RWPE1 (cell line): ENCODE results near the gene KRT9.

ENCODE experiments used
- CTCF ChIA-PET: fragments of 350-600 bp; sonication (Branson Sonifier 250); formaldehyde crosslinking; extraction: SDS; loops from one replicate; lab custom pipeline; 2021; lab: Yijun Ruan, JAX
- POLR2A ChIA-PET: fragments of 400-600 bp; formaldehyde crosslinking; extraction: SDS; loops from one replicate; lab custom pipeline; 2020; ENCODE audit warnings: antibody characterized with exemption; ENCODE audit not compliant: low non-redundant PET; lab: Yijun Ruan, JAX
- DNase-seq: peaks from one replicate; pipeline ENCODE4 v3.0.0; 2012; ENCODE audit warnings: low spot score
- H3K27ac ChIP-seq: fragments of 450-650 bp; 2 replicates; pipeline ENCODE4 v1.5.1; 2017
- CTCF ChIP-seq: fragments of 450-650 bp; conservative IDR thresholded peaks from 2 replicates; pipeline ENCODE4 v1.5.1; 2017; ENCODE audit warnings: low read depth, mild to moderate bottlenecking

Gene KRT9

GRCh38 chr17:41536741-41537613, 34.9 kb downstream of the KRT9 start:
- ChIA-PET CTCF (interaction anchor here (0.5 to 2.9 kb wide), 4 partner anchors 12 to 111 kb away, joined by 3 to 10 read pairs (median 4); partner anchors contain the start of gene KRT15), POLR2A (interaction anchor here (0.9 kb wide), 1 partner anchor 16 kb away, joined by 4 read pairs; no protein-coding TSS in a partner anchor)
- no peak for DNase-seq
- TF ChIP-seq CTCF, result no peak
- peak overlapping the region; percentile 86 for H3K27ac ChIP-seq

- CTCF ChIA-PET, result interaction anchor here (1.0 to 2.9 kb wide), 3 partner anchors 13 to 127 kb away, joined by 3 to 10 read pairs (median 3); no protein-coding TSS in a partner anchor
- no peak for DNase-seq
- no peak overlapping the region for H3K27ac ChIP-seq
- no peak for TF ChIP-seq CTCF
- POLR2A ChIA-PET, result no interaction called here
Measured at GRCh38 chr17:41535764-41536481, 35.9 kb downstream of the KRT9 start.

GRCh38 chr17:41534899-41535546, 36.8 kb downstream of the KRT9 start:
- CTCF ChIA-PET, result interaction anchor here (0.6 to 1.2 kb wide), 6 partner anchors 13 to 145 kb away, joined by 3 to 5 read pairs (median 3); no protein-coding TSS in a partner anchor
- POLR2A ChIA-PET, result no interaction called here
- TF ChIP-seq CTCF, result no peak
- no peak overlapping the region for H3K27ac ChIP-seq
- DNase-seq, result no peak

- no peak overlapping the region for H3K27ac ChIP-seq
- ChIA-PET POLR2A (no interaction called here), CTCF (no interaction called here)
- TF ChIP-seq CTCF, result no peak
- DNase-seq, result no peak
Measured at GRCh38 chr17:41533613-41534012, 38.2 kb downstream of the KRT9 start.

- no peak for TF ChIP-seq CTCF
- POLR2A ChIA-PET, result no interaction called here
- CTCF ChIA-PET, result interaction anchor here (0.8 kb wide), 1 partner anchor 16 kb away, joined by 4 read pairs; no protein-coding TSS in a partner anchor
- DNase-seq, result no peak
- H3K27ac ChIP-seq, result no peak overlapping the region
Measured at GRCh38 chr17:41532947-41533570, 38.8 kb downstream of the KRT9 start.

- ChIA-PET POLR2A (no interaction called here), CTCF (no interaction called here)
- no peak for TF ChIP-seq CTCF
- no peak overlapping the region for H3K27ac ChIP-seq
- no peak for DNase-seq
Measured at GRCh38 chr17:41531993-41532392, 39.9 kb downstream of the KRT9 start.
